ENCODE results near the gene DHRS4L2. TPM values are rescaled to one million over a fixed set of nuclear protein-coding genes. Genes with fewer than 3 reads are reported as not detected.
"Not testable (repeated sequence)": the region's sequence is repeated elsewhere in the genome, so short reads cannot be mapped to it uniquely, and the experiment has no call there.

Gene DHRS4L2
- total and polyA plus RNA-seq, 2 of the 4 experiments (the other 2 are of a cell fraction) = 11.1 to 19.6 TPM

DNA sequence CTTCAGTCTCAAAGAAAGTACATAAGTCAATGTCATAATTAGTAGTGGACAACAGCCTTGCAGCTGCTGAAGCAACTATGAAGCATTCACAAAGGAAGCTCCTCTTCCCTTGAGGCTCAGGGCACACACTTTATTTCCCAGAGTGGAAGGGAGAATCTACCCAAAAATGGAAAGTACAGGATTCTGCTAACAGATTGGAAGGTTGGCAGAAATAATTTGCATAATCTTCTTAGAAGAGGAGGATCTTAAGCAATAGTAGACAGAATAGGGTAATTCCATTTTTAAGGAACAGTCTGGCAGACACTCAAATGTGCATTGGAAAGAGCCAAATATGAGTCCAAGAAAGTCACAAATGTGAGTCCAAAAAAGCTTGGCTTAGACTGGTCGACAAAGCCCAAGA, 2.2 kb downstream of the DHRS4L2 start:
- H2BK20ac ChIP-seq (ENCODE audit: low read depth, low read length); H3K27me3 ChIP-seq (ENCODE audit: control insufficient read depth, insufficient read depth, low read length); H2AK5ac ChIP-seq (ENCODE audit: low read depth, low read length); BruUV-seq (replicated peaks); H2BK15ac ChIP-seq (ENCODE audit: low read depth, low read length); DNase-seq; H3K4me3 ChIP-seq (ENCODE audit: insufficient read depth, low read depth, low read length); H3K4ac ChIP-seq (ENCODE audit: low read depth, low read length); intact Hi-C loops (cut with micrococcal nuclease); dilution Hi-C loops (cut with HindIII; ENCODE audit: low sequenced_read_pairs, unreplicated experiment); H3K4me2 ChIP-seq (ENCODE audit: low read depth, low read length); H3K9me3 ChIP-seq (ENCODE audit: control insufficient read depth, insufficient read depth, low read length); H3K4me1 ChIP-seq (ENCODE audit: control insufficient read depth, insufficient read depth, low read length); H4K20me1 ChIP-seq (ENCODE audit: insufficient read depth, low read length); CTCF ChIA-PET; H3K18ac ChIP-seq (ENCODE audit: low read depth, low read length); H3K27ac ChIP-seq (ENCODE audit: insufficient read depth, low read length); H3K79me1 ChIP-seq (ENCODE audit: low read depth in 1 of 2, low read length in 2 of 2); H2BK5ac ChIP-seq (ENCODE audit: low read depth, low read length, poor library complexity, severe bottlenecking); H4K91ac ChIP-seq (ENCODE audit: insufficient read depth, low read depth, low read length); H2AFZ ChIP-seq (replicated peaks; ENCODE audit: low read length, poor library complexity); H2AK9ac ChIP-seq (replicated peaks; ENCODE audit: low read depth, low read length, poor library complexity); H3K36me3 ChIP-seq (ENCODE audit: control insufficient read depth, insufficient read depth, low read length); ATAC-seq (ENCODE audit: low read depth); POLR2A ChIA-PET (ENCODE audit: unreplicated experiment); H3K23ac ChIP-seq (ENCODE audit: low read depth, low read length); H3K56ac ChIP-seq (ENCODE audit: extremely low read depth, insufficient read depth, low read length); H3K14ac ChIP-seq (replicated peaks; ENCODE audit: low read depth, low read length); H3K9ac ChIP-seq (ENCODE audit: low read depth, low read length); H3K9me1 ChIP-seq (ENCODE audit: insufficient read depth, low read length); in situ Hi-C loops (cut with MboI; ENCODE audit: low sequenced_read_pairs); H4K5ac ChIP-seq (ENCODE audit: low read depth, low read length); H4K8ac ChIP-seq (ENCODE audit: low read depth in 2 of 2, low read length in 2 of 2); H2BK120ac ChIP-seq (ENCODE audit: low read depth, low read length): not testable (repeated sequence)
- WGBS, 2 experiments (ENCODE audit: extremely low coverage in 2 of 2, insufficient read length in 1 of 2) = no CpG with 5 or more reads among the region's 1 CpG

GRCh38 chr14:23993042-23993441, 4.3 kb downstream of the DHRS4L2 start:
- H3K4me1 ChIP-seq (ENCODE audit: control insufficient read depth, insufficient read depth, low read length); H3K56ac ChIP-seq (ENCODE audit: extremely low read depth, insufficient read depth, low read length); H3K23ac ChIP-seq (ENCODE audit: low read depth, low read length); H2BK120ac ChIP-seq (ENCODE audit: low read depth, low read length); H2AK5ac ChIP-seq (ENCODE audit: low read depth, low read length); H2BK15ac ChIP-seq (ENCODE audit: low read depth, low read length); ATAC-seq (ENCODE audit: low read depth); H3K4ac ChIP-seq (ENCODE audit: low read depth, low read length); intact Hi-C loops (cut with micrococcal nuclease); H2AK9ac ChIP-seq (replicated peaks; ENCODE audit: low read depth, low read length, poor library complexity); H3K9ac ChIP-seq (ENCODE audit: low read depth, low read length); dilution Hi-C loops (cut with HindIII; ENCODE audit: low sequenced_read_pairs, unreplicated experiment); H3K9me1 ChIP-seq (ENCODE audit: insufficient read depth, low read length); in situ Hi-C loops (cut with MboI; ENCODE audit: low sequenced_read_pairs); H3K4me2 ChIP-seq (ENCODE audit: low read depth, low read length); DNase-seq; H2BK5ac ChIP-seq (ENCODE audit: low read depth, low read length, poor library complexity, severe bottlenecking); POLR2A ChIA-PET (ENCODE audit: unreplicated experiment); H3K4me3 ChIP-seq (ENCODE audit: insufficient read depth, low read depth, low read length); H3K27me3 ChIP-seq (ENCODE audit: control insufficient read depth, insufficient read depth, low read length); H3K27ac ChIP-seq (ENCODE audit: insufficient read depth, low read length); BruUV-seq (replicated peaks); H4K91ac ChIP-seq (ENCODE audit: insufficient read depth, low read depth, low read length); H3K18ac ChIP-seq (ENCODE audit: low read depth, low read length); H3K14ac ChIP-seq (replicated peaks; ENCODE audit: low read depth, low read length); H2BK20ac ChIP-seq (ENCODE audit: low read depth, low read length); H4K8ac ChIP-seq (ENCODE audit: low read depth in 2 of 2, low read length in 2 of 2); CTCF ChIA-PET; H4K5ac ChIP-seq (ENCODE audit: low read depth, low read length); H3K36me3 ChIP-seq (ENCODE audit: control insufficient read depth, insufficient read depth, low read length); H3K9me3 ChIP-seq (ENCODE audit: control insufficient read depth, insufficient read depth, low read length); H2AFZ ChIP-seq (replicated peaks; ENCODE audit: low read length, poor library complexity); H4K20me1 ChIP-seq (ENCODE audit: insufficient read depth, low read length); H3K79me1 ChIP-seq (ENCODE audit: low read depth in 1 of 2, low read length in 2 of 2): not testable (repeated sequence)
- no CpG with 5 or more reads among the region's 3 CpGs for WGBS, 2 experiments (ENCODE audit: extremely low coverage in 2 of 2, insufficient read length in 1 of 2)
